NT2/D1 (cell line): Measurements from ENCODE around the gene UQCR10.
A peak's percentile ranks its signal among the peaks of the same experiment; 100 is the strongest.

Experiments used
- DNase-seq: peaks from one replicate; pipeline ENCODE4 v3.0.0-alpha.2; 2011; ENCODE audit warnings: low read depth, low spot score
- H3K27me3 ChIP-seq: 2 replicates; pipeline ENCODE4 v1.6.0; 2011; ENCODE audit warnings: mild to moderate bottlenecking; ENCODE audit not compliant: insufficient read length, insufficient read depth
- H3K36me3 ChIP-seq: 2 replicates; pipeline ENCODE4 v1.6.1; 2011; ENCODE audit warnings: mild to moderate bottlenecking, low read length, mixed read lengths; ENCODE audit not compliant: insufficient read depth, insufficient read length
- H3K4me1 ChIP-seq: 2 replicates; pipeline ENCODE4 v1.5.1; 2011; ENCODE audit not compliant: insufficient read depth, insufficient read length
- H3K4me3 ChIP-seq: 2 replicates; pipeline ENCODE4 v1.5.1; 2011; ENCODE audit warnings: low read depth; ENCODE audit not compliant: insufficient read length
- H3K9ac ChIP-seq: 2 replicates; pipeline ENCODE4 v1.6.0; 2011; ENCODE audit warnings: low read depth; ENCODE audit not compliant: insufficient read length
- H3K9me3 ChIP-seq: 2 replicates; pipeline ENCODE4 v1.5.1; 2011; ENCODE audit warnings: mild to moderate bottlenecking, low read length; ENCODE audit not compliant: insufficient read depth
- SUZ12 ChIP-seq: IDR thresholded peaks from 2 replicates; pipeline ENCODE4 v1.6.1; 2011; ENCODE audit not compliant: insufficient read length, insufficient read depth; ENCODE audit errors: extremely low read depth
- YY1 ChIP-seq: IDR thresholded peaks from 2 replicates; pipeline ENCODE4 v1.6.1; 2011; ENCODE audit not compliant: insufficient read length, insufficient read depth
- ZNF274 ChIP-seq: IDR thresholded peaks from 2 replicates; pipeline ENCODE4 v1.6.1; 2011; ENCODE audit warnings: mild to moderate bottlenecking, low read depth, low read length

UQCR10 gene

DNA sequence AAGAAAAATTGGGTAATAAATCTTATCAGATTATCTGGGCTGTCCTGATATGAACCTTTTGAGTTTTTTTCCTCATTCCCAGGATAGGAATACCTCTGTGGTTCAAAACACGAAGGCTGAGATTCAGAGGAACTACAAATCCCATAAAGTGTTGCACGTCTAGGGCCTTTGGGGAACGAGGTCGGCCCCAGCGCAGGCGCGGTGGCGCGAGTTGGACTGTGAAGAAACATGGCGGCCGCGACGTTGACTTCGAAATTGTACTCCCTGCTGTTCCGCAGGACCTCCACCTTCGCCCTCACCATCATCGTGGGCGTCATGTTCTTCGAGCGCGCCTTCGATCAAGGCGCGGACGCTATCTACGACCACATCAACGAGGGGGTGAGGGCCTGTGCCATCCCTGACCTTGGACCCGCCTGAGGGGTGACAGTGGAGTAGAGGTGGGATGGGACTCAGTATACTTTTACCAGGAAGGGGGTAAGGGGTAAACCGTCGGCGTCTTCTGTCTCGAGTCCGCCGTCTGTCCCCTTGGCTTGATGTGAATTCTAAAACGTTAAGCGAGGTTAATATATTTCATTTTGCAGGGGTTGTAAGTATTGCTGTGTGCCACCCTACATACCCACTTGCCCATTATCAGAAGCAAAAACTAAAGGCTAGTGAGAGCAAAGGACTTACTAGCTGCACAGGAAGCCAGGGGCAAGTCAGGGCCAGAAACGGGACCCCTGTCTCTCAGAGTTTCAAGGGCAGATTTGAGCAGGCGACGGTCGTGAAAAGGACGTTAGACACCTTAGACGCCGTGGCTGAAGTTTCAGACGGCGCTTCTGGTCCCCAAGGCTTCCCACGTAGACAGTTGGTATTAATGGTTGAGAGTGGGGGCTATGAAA is at the start of gene UQCR10:
TSS of gene UQCR10 (plus strand) at position 199 of the 881 bp plus-strand sequence. CDS start at position 229, 30 bp downstream.
- H3K9ac ChIP-seq, result peak within 1 kb of the TSS; percentile 100

GRCh38 chr22:29717789-29718188 is 49.4 kb upstream of the UQCR10 start:
- Histone ChIP-seq H3K4me3 (no peak overlapping the region), H3K36me3 (no peaks in the 10 kb centered on the region), H3K27me3 (peaks cover 53% of the 10 kb centered on the region), H3K9ac (no peak overlapping the region), H3K4me1 (no peaks in the 10 kb centered on the region), H3K9me3 (no peaks in the 10 kb centered on the region)
- TF ChIP-seq ZNF274 (no peak), YY1 (no peak)
- DNase-seq, result no peak

More for the DNA sequence above, at the start of gene UQCR10:
- peak; percentile 76 for DNase-seq
- H3K4me3 ChIP-seq, result peak within 1 kb of the TSS; percentile 99
- no peaks in the 10 kb centered on the region for H3K27me3 ChIP-seq
- TF ChIP-seq YY1, result peak; percentile 69
- TF ChIP-seq SUZ12, result no peak
- H3K4me1 ChIP-seq, result no peaks in the 10 kb centered on the region
- H3K36me3 ChIP-seq, result peaks cover 32% of the 10 kb centered on the region
- no peaks in the 10 kb centered on the region for H3K9me3 ChIP-seq

DNA sequence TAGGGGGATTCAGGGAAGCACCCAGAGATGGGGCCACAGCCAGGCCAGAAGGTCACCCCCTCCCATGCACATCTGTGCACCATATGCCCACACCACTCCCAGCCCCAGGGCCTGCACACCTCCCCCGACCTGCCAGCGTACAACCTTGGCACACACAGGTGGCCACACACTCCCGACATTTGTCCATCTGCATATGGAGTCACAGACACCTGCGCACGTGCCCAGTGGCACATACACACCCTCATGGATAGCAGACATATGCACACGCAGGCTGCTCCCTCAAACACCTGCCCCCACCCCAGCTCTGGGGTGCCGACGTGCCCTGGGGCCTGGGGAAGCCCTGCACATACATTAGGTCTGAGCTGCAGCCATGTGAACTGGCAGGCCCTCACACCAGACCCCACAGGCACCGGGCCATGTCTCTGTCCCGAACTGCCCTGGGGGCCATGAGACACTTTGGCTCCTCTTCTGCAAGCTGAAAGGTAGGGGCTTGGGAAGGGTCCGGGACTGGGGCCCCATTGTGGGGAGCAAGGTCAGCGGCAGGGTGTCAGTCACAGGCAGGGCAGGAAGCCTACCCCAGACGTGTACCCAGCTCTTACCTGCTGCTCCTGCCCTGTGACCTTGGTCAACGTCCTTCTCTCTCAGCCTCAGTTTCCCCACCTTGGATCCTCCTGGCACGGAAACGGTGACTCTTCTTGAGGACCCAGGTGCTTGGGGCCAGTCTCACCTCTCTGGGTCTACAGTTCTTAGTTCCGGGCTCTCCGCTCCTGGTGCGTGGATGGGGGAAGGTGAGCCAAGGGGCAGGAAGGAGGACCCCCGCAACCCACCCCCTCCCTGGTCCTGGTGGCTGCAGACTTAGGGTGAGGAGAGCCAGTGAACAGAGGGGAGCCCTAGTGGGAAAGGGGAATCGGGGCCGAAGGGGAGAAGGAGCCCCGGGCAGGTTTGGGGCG is 47.9 kb upstream of the UQCR10 start:
- Histone ChIP-seq H3K4me3 (no peak overlapping the region), H3K9me3 (no peaks in the 10 kb centered on the region), H3K9ac (no peak overlapping the region), H3K36me3 (no peaks in the 10 kb centered on the region), H3K27me3 (peaks cover 63% of the 10 kb centered on the region), H3K4me1 (no peaks in the 10 kb centered on the region)
- no peak for DNase-seq
- TF ChIP-seq YY1 (no peak), ZNF274 (no peak), SUZ12 (peak; percentile 44)

- TF ChIP-seq SUZ12, result no peak
- no peak for TF ChIP-seq YY1
- TF ChIP-seq ZNF274, result no peak
- Histone ChIP-seq H3K4me3 (peak within 1 kb of the TSS; percentile 34), H3K4me1 (peaks cover 5% of the 10 kb centered on the region), H3K9me3 (no peaks in the 10 kb centered on the region), H3K27me3 (peaks cover 72% of the 10 kb centered on the region), H3K36me3 (no peaks in the 10 kb centered on the region), H3K9ac (no peak within 1 kb of the TSS)
- DNase-seq, result no peak
Measured at GRCh38 chr22:29719899-29720645, 47.1 kb upstream of the UQCR10 start, which contains the start of gene CABP7. CABP7 (plus strand) TSS chr22:29720003; CDS start chr22:29720425, 422 bp downstream.

GRCh38 chr22:29720811-29721323 is 46.3 kb upstream of the UQCR10 start:
- peak overlapping the region; percentile 34 for H3K4me3 ChIP-seq
- no peak for DNase-seq
- peaks cover 80% of the 10 kb centered on the region for H3K27me3 ChIP-seq
- no peaks in the 10 kb centered on the region for H3K36me3 ChIP-seq
- no peaks in the 10 kb centered on the region for H3K9me3 ChIP-seq
- H3K4me1 ChIP-seq, result peaks cover 10% of the 10 kb centered on the region
- H3K9ac ChIP-seq, result no peak overlapping the region
- TF ChIP-seq ZNF274, result no peak
- TF ChIP-seq SUZ12, result no peak
- TF ChIP-seq YY1, result no peak

DNA sequence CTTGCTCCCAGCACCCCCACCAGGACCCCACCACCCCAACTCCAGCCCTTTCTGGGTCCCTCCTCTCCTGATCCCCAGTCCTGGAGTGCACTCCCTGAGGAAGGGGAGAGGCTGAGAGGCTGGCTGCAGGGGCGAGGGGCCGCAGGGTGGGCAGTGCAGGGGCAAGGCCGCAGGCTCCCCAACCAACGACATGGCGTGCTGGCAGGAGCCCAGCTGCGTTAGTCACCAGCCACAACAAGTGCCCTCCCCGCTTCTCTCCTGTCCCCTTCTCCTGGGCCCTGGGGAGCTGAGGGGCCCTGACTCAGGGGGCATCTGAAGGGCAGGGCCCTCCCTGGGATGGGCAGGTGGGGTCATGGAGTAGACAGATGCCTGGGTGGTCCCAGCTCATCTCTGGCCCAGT is 45.0 kb upstream of the UQCR10 start:
- DNase-seq, result no peak
- no peak for TF ChIP-seq YY1
- TF ChIP-seq ZNF274, result no peak
- TF ChIP-seq SUZ12, result no peak
- no peaks in the 10 kb centered on the region for H3K9me3 ChIP-seq
- no peak overlapping the region for H3K4me3 ChIP-seq
- H3K4me1 ChIP-seq, result peaks cover 17% of the 10 kb centered on the region
- H3K27me3 ChIP-seq, result peaks cover 82% of the 10 kb centered on the region
- no peak overlapping the region for H3K9ac ChIP-seq
- no peaks in the 10 kb centered on the region for H3K36me3 ChIP-seq
